Spinal cord (tissue), 10 donors: ENCODE results near the gene SNCAIP. TPM values are rescaled to one million over a fixed set of nuclear protein-coding genes. Genes with fewer than 3 reads are reported as not detected.

ENCODE experiments used
- DNase-seq, 6 donors: peaks; one replicate each; pipeline versions ENCODE4 v3.0.0 to v3.0.0-alpha.2; 2013 to 2015; ENCODE audit warnings: low spot score in 6 of 6, low read depth in 4 of 6
- H3K27ac ChIP-seq: one replicate; pipeline ENCODE4 v1.5.1; 2013; ENCODE audit warnings: low read depth, low read length, control low read depth
- H3K27me3 ChIP-seq: one replicate; pipeline ENCODE4 v1.6.1; 2013; ENCODE audit warnings: low read length; ENCODE audit not compliant: control insufficient read depth, insufficient read depth
- H3K36me3 ChIP-seq: one replicate; pipeline ENCODE4 v1.6.1; 2013; ENCODE audit warnings: low read length; ENCODE audit not compliant: control insufficient read depth, insufficient read depth
- H3K4me1 ChIP-seq: one replicate; pipeline ENCODE4 v1.6.1; 2013; ENCODE audit warnings: low read length; ENCODE audit not compliant: control insufficient read depth, insufficient read depth
- H3K4me3 ChIP-seq: one replicate; pipeline ENCODE4 v1.5.1; 2013; ENCODE audit warnings: low read depth, low read length, control low read depth
- H3K9me3 ChIP-seq: one replicate; pipeline ENCODE4 v1.6.1; 2013; ENCODE audit warnings: low read length; ENCODE audit not compliant: control insufficient read depth, insufficient read depth
- WGBS: methylation state at CpG from one replicate; pipeline ENCODE4 v1.1.5; 2013; ENCODE audit warnings: missing lambda C conversion rate; ENCODE audit not compliant: insufficient coverage; 5-methylcytosine and 5-hydroxymethylcytosine counted together
- polyA plus RNA-seq, 2 donors: library from polyadenylated mRNA; unstranded; fragments of 120-200 nt; gene quantifications; one replicate each; pipeline ENCODE4 v1.2.1, GENCODE V29; 2013; ENCODE audit not compliant: insufficient read length in 2 of 2
- total RNA-seq, 2 donors: library from RNA; depleted of rRNA in 1 of 2; stranded (reverse); fragments of 120-200 nt in 1 of 2; fragments of >200 nt in 1 of 2; gene quantifications; one replicate each; pipeline versions ENCODE4 v1.2.3 to v1.2.4, GENCODE V29; 2013 to 2014
- donor health status: healthy.

SNCAIP gene
- total and polyA plus RNA-seq, 4 donors = 33.4 to 69.2 (median 39.2) TPM

DNA sequence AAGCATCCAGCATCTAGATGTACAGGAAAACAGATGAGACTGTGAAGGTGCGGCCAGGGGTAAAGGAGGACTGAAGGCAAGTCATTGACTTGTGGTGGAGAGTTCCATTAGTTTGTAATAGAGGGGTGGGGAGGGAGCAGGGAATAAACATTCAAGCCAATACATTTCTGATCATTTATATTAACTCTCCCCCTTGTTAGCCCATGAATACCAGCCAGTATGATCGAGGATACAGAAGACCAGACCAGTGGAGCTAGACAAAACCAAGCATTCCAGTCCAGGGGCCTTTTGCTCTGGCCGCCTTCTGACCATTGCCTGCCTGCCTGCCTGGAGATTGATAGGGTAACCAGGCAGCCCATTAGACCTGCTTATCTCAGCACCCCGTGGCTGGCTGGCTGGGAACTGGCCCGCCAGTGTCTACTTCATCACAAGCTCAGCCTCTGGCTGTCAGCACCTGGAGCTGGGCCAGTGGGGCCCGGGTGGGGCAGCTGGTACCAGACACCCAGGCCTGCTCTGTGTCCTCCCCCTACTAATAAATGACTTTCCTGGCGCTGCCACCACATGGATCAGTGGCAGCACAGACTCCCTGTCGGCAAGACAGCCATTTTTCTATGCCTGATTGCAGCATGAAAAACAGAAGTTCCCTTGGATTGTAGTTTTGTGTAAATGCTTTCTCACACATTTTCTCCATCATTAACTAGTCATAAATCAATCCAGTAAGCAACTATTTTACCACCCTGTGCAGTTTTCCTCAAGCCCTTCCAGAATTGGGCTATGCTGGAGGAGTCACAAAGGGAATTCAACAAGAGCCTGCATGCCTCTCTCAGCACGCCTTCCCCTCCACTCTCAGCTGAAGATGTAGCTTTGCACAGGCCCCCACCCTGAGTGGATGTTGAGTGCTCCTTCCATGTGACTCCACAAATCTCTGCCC lies 181.3 kb downstream of the SNCAIP start:
- Histone ChIP-seq H3K27ac (no peak overlapping the region), H3K4me3 (no peak overlapping the region), H3K9me3 (no peaks in the 10 kb centered on the region), H3K36me3 (no peaks in the 10 kb centered on the region), H3K27me3 (no peaks in the 10 kb centered on the region), H3K4me1 (peaks cover 7% of the 10 kb centered on the region)
- WGBS = 15% methylated on average over 5 of the region's 9 CpGs
- DNase-seq = peak in 4 of 6 donors; percentile 36 to 88 (median 60)

- no peak overlapping the region for H3K27ac ChIP-seq
- no peaks in the 10 kb centered on the region for H3K9me3 ChIP-seq
- WGBS = 80% methylated on average over 1 of the region's 4 CpGs
Observed at GRCh38 chr5:122494109-122494508, 182.1 kb downstream of the SNCAIP start.

GRCh38 chr5:122498163-122498562 lies 186.1 kb downstream of the SNCAIP start:
- Histone ChIP-seq H3K9me3 (no peaks in the 10 kb centered on the region), H3K4me3 (no peak overlapping the region), H3K36me3 (no peaks in the 10 kb centered on the region), H3K4me1 (peaks cover 7% of the 10 kb centered on the region), H3K27ac (no peak overlapping the region), H3K27me3 (no peaks in the 10 kb centered on the region)
- DNase-seq = peak in 2 of 6 donors; percentile 66 to 77
- WGBS = 20% methylated on average over 1 of the region's 2 CpGs

More at GRCh38 chr5:122494109-122494508, 182.1 kb downstream of the SNCAIP start:
- no peak for DNase-seq
- H3K4me3 ChIP-seq = no peak overlapping the region
- H3K27me3 ChIP-seq = no peaks in the 10 kb centered on the region
- H3K36me3 ChIP-seq = no peaks in the 10 kb centered on the region
- peaks cover 7% of the 10 kb centered on the region for H3K4me1 ChIP-seq

DNA sequence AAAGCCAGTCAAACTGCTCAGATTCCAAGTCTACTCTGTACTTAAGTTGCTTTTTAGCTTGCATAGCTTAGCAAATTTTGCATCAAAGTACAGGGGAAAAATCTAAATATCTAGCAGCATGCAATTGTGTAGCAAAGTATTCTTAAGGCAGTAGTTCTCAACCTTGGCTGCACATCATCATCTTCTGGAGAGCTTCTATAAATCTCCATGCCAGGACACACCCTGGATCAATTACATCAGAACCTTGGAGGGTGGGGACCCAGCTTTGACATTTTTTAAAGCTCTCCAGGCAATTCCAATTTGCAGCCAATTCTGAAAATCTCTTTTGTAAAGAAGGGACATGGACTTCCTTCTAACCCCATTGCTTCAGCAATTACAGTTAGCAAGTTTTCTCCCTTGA lies 187.5 kb downstream of the SNCAIP start:
- H3K36me3 ChIP-seq = no peaks in the 10 kb centered on the region
- H3K4me3 ChIP-seq = no peak overlapping the region
- H3K27ac ChIP-seq = peak overlapping the region; percentile 7
- DNase-seq = no peak
- no peaks in the 10 kb centered on the region for H3K9me3 ChIP-seq
- H3K4me1 ChIP-seq = no peaks in the 10 kb centered on the region
- no peaks in the 10 kb centered on the region for H3K27me3 ChIP-seq

DNA sequence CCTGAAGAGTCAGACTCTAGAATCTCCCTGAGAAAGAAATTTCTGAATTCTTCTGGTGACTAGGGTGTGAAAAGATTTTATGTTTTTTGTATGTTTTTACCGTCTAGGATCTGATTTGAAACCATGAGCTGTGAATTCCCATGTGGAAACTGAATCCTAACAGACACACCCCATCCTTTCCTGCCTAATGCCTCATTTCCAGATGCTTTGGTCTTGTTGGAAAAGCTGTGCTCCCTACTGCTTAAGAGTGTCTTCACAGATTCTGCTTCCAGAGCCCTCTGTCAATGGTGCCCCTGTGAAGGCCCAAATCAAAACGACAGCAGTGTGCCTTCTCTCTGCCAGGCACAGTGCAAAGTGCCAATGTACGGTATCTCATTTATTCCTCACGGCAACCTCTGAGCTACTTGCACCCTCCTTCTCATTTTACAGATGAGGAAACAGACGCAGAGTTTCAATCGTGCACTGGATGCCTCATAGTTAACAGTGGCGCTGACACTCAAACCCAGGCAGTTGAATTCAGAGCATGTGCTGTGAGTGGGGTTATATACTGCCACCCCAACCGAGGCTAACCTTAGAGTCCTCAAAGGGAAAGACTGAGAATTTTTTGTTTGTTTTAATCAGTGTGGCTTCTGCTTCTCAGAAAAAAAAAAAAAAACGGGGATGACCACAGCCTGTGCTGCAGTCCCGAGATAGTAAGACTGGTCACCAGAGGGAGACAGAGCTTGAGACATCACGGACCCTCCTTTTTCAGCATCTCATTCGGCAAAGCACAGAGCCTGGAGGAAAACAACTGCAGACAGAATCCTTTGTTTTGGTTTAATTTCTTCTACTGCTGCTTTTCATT lies 188.4 kb downstream of the SNCAIP start:
- no peak overlapping the region for H3K4me3 ChIP-seq

GRCh38 chr5:122501089-122501435 lies 189.0 kb downstream of the SNCAIP start:
- H3K9me3 ChIP-seq = no peaks in the 10 kb centered on the region
- peak in 1 of 6 donors; percentile 70 for DNase-seq
- WGBS = 14% methylated on average over 1 of the region's 2 CpGs
- peak overlapping the region; percentile 55 for H3K27ac ChIP-seq
- no peaks in the 10 kb centered on the region for H3K36me3 ChIP-seq
- H3K27me3 ChIP-seq = no peaks in the 10 kb centered on the region
- H3K4me1 ChIP-seq = no peaks in the 10 kb centered on the region
- H3K4me3 ChIP-seq = no peak overlapping the region

More for the DNA sequence above, 188.4 kb downstream of the SNCAIP start:
- peak in 4 of 6 donors; percentile 48 to 90 (median 72) for DNase-seq
- no peaks in the 10 kb centered on the region for H3K4me1 ChIP-seq
- H3K27me3 ChIP-seq = no peaks in the 10 kb centered on the region
- H3K9me3 ChIP-seq = no peaks in the 10 kb centered on the region
- no peaks in the 10 kb centered on the region for H3K36me3 ChIP-seq
- H3K27ac ChIP-seq = peak overlapping the region; percentile 55
- WGBS = 25% methylated on average over 9 of the region's 12 CpGs

GRCh38 chr5:122507045-122507444 lies 195.0 kb downstream of the SNCAIP start:
- no peak overlapping the region for H3K4me3 ChIP-seq
- DNase-seq = no peak
- H3K36me3 ChIP-seq = no peaks in the 10 kb centered on the region
- no peaks in the 10 kb centered on the region for H3K4me1 ChIP-seq
- no peak overlapping the region for H3K27ac ChIP-seq
- H3K9me3 ChIP-seq = no peaks in the 10 kb centered on the region
- WGBS = no CpG with 5 or more reads among the region's 1 CpG
- peaks cover 2% of the 10 kb centered on the region for H3K27me3 ChIP-seq

DNA sequence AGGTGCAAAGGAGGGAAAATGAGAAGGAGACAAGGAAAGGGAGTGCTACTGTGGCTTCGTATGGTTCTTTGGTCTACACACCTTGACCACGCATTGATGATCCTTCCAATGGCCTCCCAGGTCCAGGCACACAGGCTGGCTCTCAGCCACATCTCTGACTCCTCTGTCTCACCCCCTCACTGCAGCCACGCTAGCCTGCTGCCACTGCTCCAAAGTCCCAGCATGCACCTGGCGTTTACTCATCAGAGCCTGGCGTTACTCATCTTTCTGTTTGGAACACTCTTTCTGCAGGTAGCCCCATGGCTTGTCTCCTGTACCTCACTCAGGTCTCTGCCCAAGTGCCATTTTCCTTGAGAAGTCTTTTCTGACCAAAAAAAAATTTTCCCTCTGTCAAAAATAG lies 195.5 kb downstream of the SNCAIP start:
- H3K4me3 ChIP-seq = no peak overlapping the region
- no peaks in the 10 kb centered on the region for H3K9me3 ChIP-seq
- no peaks in the 10 kb centered on the region for H3K36me3 ChIP-seq
- WGBS = 84% methylated on average over 5 of the region's 5 CpGs
- H3K4me1 ChIP-seq = no peaks in the 10 kb centered on the region
- no peak overlapping the region for H3K27ac ChIP-seq
- peaks cover 2% of the 10 kb centered on the region for H3K27me3 ChIP-seq
- DNase-seq = no peak

- Histone ChIP-seq H3K4me3 (no peak overlapping the region), H3K4me1 (no peaks in the 10 kb centered on the region), H3K36me3 (no peaks in the 10 kb centered on the region), H3K27ac (no peak overlapping the region), H3K9me3 (no peaks in the 10 kb centered on the region), H3K27me3 (peaks cover 2% of the 10 kb centered on the region)
- no peak for DNase-seq
Observed at GRCh38 chr5:122508623-122509022, 196.6 kb downstream of the SNCAIP start.
